Heart left ventricle (tissue), 13 donors: ENCODE results near the gene RNF217.

Source experiments
- CTCF ChIP-seq, 12 donors: fragments of 200-600 bp; sonication (generic) in 4 of 12; IDR thresholded peaks; one replicate each; pipeline versions ENCODE4 v1.5.0 to v1.8.0; 2018 to 2022; ENCODE audit warnings: antibody characterized with exemption in 12 of 12, mild to moderate bottlenecking in 5 of 12
- POLR2A ChIP-seq, 2 donors: fragments of 450-650 bp; IDR thresholded peaks; one replicate each; pipeline ENCODE4 v1.6.1; 2017; ENCODE audit warnings: antibody characterized with exemption in 2 of 2, mild to moderate bottlenecking in 2 of 2, moderate library complexity in 2 of 2
- donor health status: ischemic (EF 13 %, LVEDD 7.1; RV severe dilation, severe dysfunction).
- donor health status: DM: no; HTN: yes; CAD: no.
- donor health status: DM: no; HTN: no; CAD: no.
- donor health status: ischemic (EF 25% LVEDD 6.9; RV normal size, moderate dysfunction).
- donor health status: ischemic (EF 25% LVEDD 5.7; RV mildly dilated, moderate dysfunction).
- donor health status: ischemic (EF 35%, LVEDD 5.7; RV mildly dilated, moderate dysfunction).
- donor health status: nonischemic (EF 11% LVEDD 7.7; RV severe dilation, severe dysfunction).
- donor health status: DM: yes; HTN: yes; CAD: no.
- donor health status: PGD.
- donor health status: ischemic (EF 29% LVEDD 5.4; RV normal size, mild dysfunction).
- donor health status: nonischemic (EF 23%, LVEDD 6.1; RV moderate dilation, normal function).

- TF ChIP-seq CTCF (IDR thresholded peaks at IDR 0.05) (no peak), POLR2A (IDR thresholded peaks at IDR 0.05) (no peak)
These were observed 817 bp upstream of the RNF217 start for GRCh38 chr6:124961464-124961776.
